ENCODE data around the gene LRP4. TPM values are rescaled to one million over a fixed set of nuclear protein-coding genes. Genes with fewer than 3 reads are reported as not detected.

Gene LRP4
- polyA plus RNA-seq, 2 donors: 2.6 to 8.2 TPM

- Histone ChIP-seq H3K9me3 (ENCODE audit: control insufficient read depth in 2 of 2, insufficient read depth in 1 of 2, low read depth in 1 of 2, low read length in 1 of 2) (no peaks in the 10 kb centered on the region), H3K27ac (ENCODE audit: low read depth in 2 of 2, low read length in 1 of 2) (no peak overlapping the region), H3K4me3 (ENCODE audit: low read depth in 1 of 2, low read length in 2 of 2) (no peak overlapping the region), H3K4me1 (ENCODE audit: control insufficient read depth in 2 of 2, insufficient read depth in 2 of 2, low read length in 1 of 2) (no peaks in the 10 kb centered on the region), H3K27me3 (ENCODE audit: control insufficient read depth in 1 of 2, insufficient read depth in 2 of 2, low read length in 2 of 2) (no peaks in the 10 kb centered on the region), H3K36me3 (ENCODE audit: control insufficient read depth in 2 of 2, insufficient read depth in 2 of 2, low read length in 1 of 2) (peaks cover 0 to 4% of the 10 kb centered on the region in 2 donors)
- WGBS, 2 donors: 65 to 69% methylated on average over 4 of the region's 4 CpGs
Observed at GRCh38 chr11:46857666-46858065, 60.7 kb downstream of the LRP4 start.

GRCh38 chr11:46856605-46857343 is 61.6 kb downstream of the LRP4 start:
- H3K27ac ChIP-seq (ENCODE audit: low read depth in 2 of 2, low read length in 1 of 2): no peak overlapping the region
- no peak overlapping the region for H3K4me3 ChIP-seq (ENCODE audit: low read depth in 1 of 2, low read length in 2 of 2)
- 70 to 71% methylated on average over 5 of the region's 5 CpGs for WGBS, 2 donors
- H3K9me3 ChIP-seq (ENCODE audit: control insufficient read depth in 2 of 2, insufficient read depth in 1 of 2, low read depth in 1 of 2, low read length in 1 of 2): no peaks in the 10 kb centered on the region
- no peaks in the 10 kb centered on the region for H3K4me1 ChIP-seq (ENCODE audit: control insufficient read depth in 2 of 2, insufficient read depth in 2 of 2, low read length in 1 of 2)
- no peaks in the 10 kb centered on the region for H3K27me3 ChIP-seq (ENCODE audit: control insufficient read depth in 1 of 2, insufficient read depth in 2 of 2, low read length in 2 of 2)
- peaks cover 0 to 4% of the 10 kb centered on the region in 2 donors for H3K36me3 ChIP-seq (ENCODE audit: control insufficient read depth in 2 of 2, insufficient read depth in 2 of 2, low read length in 1 of 2)

GRCh38 chr11:46855863-46856262 is 62.5 kb downstream of the LRP4 start:
- Histone ChIP-seq H3K4me3 (ENCODE audit: low read depth in 1 of 2, low read length in 2 of 2) (no peak overlapping the region), H3K9me3 (ENCODE audit: control insufficient read depth in 2 of 2, insufficient read depth in 1 of 2, low read depth in 1 of 2, low read length in 1 of 2) (no peaks in the 10 kb centered on the region), H3K4me1 (ENCODE audit: control insufficient read depth in 2 of 2, insufficient read depth in 2 of 2, low read length in 1 of 2) (no peaks in the 10 kb centered on the region), H3K27ac (ENCODE audit: low read depth in 2 of 2, low read length in 1 of 2) (no peak overlapping the region), H3K27me3 (ENCODE audit: control insufficient read depth in 1 of 2, insufficient read depth in 2 of 2, low read length in 2 of 2) (no peaks in the 10 kb centered on the region), H3K36me3 (ENCODE audit: control insufficient read depth in 2 of 2, insufficient read depth in 2 of 2, low read length in 1 of 2) (peaks cover 0 to 4% of the 10 kb centered on the region in 2 donors)
- WGBS, 2 donors: 93 to 94% methylated on average over 2 of the region's 2 CpGs

GRCh38 chr11:46855167-46855566 is 63.2 kb downstream of the LRP4 start:
- H3K4me3 ChIP-seq (ENCODE audit: low read depth in 1 of 2, low read length in 2 of 2): no peak overlapping the region
- 90 to 92% methylated on average over 3 of the region's 3 CpGs for WGBS, 2 donors
- H3K36me3 ChIP-seq (ENCODE audit: control insufficient read depth in 2 of 2, insufficient read depth in 2 of 2, low read length in 1 of 2): peaks cover 0 to 4% of the 10 kb centered on the region in 2 donors
- no peaks in the 10 kb centered on the region for H3K4me1 ChIP-seq (ENCODE audit: control insufficient read depth in 2 of 2, insufficient read depth in 2 of 2, low read length in 1 of 2)
- H3K27me3 ChIP-seq (ENCODE audit: control insufficient read depth in 1 of 2, insufficient read depth in 2 of 2, low read length in 2 of 2): no peaks in the 10 kb centered on the region
- H3K27ac ChIP-seq (ENCODE audit: low read depth in 2 of 2, low read length in 1 of 2): no peak overlapping the region
- H3K9me3 ChIP-seq (ENCODE audit: control insufficient read depth in 2 of 2, insufficient read depth in 1 of 2, low read depth in 1 of 2, low read length in 1 of 2): no peaks in the 10 kb centered on the region

- no peaks in the 10 kb centered on the region for H3K4me1 ChIP-seq (ENCODE audit: control insufficient read depth in 2 of 2, insufficient read depth in 2 of 2, low read length in 1 of 2)
- H3K36me3 ChIP-seq (ENCODE audit: control insufficient read depth in 2 of 2, insufficient read depth in 2 of 2, low read length in 1 of 2): no peaks in the 10 kb centered on the region
- 45 to 62% methylated on average over 10 of the region's 10 CpGs for WGBS, 2 donors
- no peak overlapping the region for H3K27ac ChIP-seq (ENCODE audit: low read depth in 2 of 2, low read length in 1 of 2)
- H3K9me3 ChIP-seq (ENCODE audit: control insufficient read depth in 2 of 2, insufficient read depth in 1 of 2, low read depth in 1 of 2, low read length in 1 of 2): no peaks in the 10 kb centered on the region
- no peak overlapping the region for H3K4me3 ChIP-seq (ENCODE audit: low read depth in 1 of 2, low read length in 2 of 2)
- H3K27me3 ChIP-seq (ENCODE audit: control insufficient read depth in 1 of 2, insufficient read depth in 2 of 2, low read length in 2 of 2): no peaks in the 10 kb centered on the region
Observed at GRCh38 chr11:46850829-46851380, 67.4 kb downstream of the LRP4 start.

- H3K9me3 ChIP-seq (ENCODE audit: control insufficient read depth in 2 of 2, insufficient read depth in 1 of 2, low read depth in 1 of 2, low read length in 1 of 2): no peaks in the 10 kb centered on the region
- no peaks in the 10 kb centered on the region for H3K36me3 ChIP-seq (ENCODE audit: control insufficient read depth in 2 of 2, insufficient read depth in 2 of 2, low read length in 1 of 2)
- no peak overlapping the region for H3K4me3 ChIP-seq (ENCODE audit: low read depth in 1 of 2, low read length in 2 of 2)
- H3K27me3 ChIP-seq (ENCODE audit: control insufficient read depth in 1 of 2, insufficient read depth in 2 of 2, low read length in 2 of 2): no peaks in the 10 kb centered on the region
- no peak overlapping the region for H3K27ac ChIP-seq (ENCODE audit: low read depth in 2 of 2, low read length in 1 of 2)
- WGBS, 2 donors: 89 to 93% methylated on average over 1 of the region's 1 CpG
- H3K4me1 ChIP-seq (ENCODE audit: control insufficient read depth in 2 of 2, insufficient read depth in 2 of 2, low read length in 1 of 2): peaks cover 0 to 3% of the 10 kb centered on the region in 2 donors
Observed at GRCh38 chr11:46849631-46850030, 68.7 kb downstream of the LRP4 start.

GRCh38 chr11:46846510-46846830 is 71.9 kb downstream of the LRP4 start:
- H3K36me3 ChIP-seq (ENCODE audit: control insufficient read depth in 2 of 2, insufficient read depth in 2 of 2, low read length in 1 of 2): no peaks in the 10 kb centered on the region
- no peak overlapping the region for H3K27ac ChIP-seq (ENCODE audit: low read depth in 2 of 2, low read length in 1 of 2)

GRCh38 chr11:46845740-46846509 is 72.4 kb downstream of the LRP4 start, which contains the start of gene CKAP5:
Gene CKAP5 (minus strand): TSS chr11:46846280. CDS start chr11:46821231, 25,049 bp downstream.
- Histone ChIP-seq H3K4me1 (ENCODE audit: control insufficient read depth in 2 of 2, insufficient read depth in 2 of 2, low read length in 1 of 2) (peaks cover 0 to 3% of the 10 kb centered on the region in 2 donors), H3K36me3 (ENCODE audit: control insufficient read depth in 2 of 2, insufficient read depth in 2 of 2, low read length in 1 of 2) (no peaks in the 10 kb centered on the region), H3K9me3 (ENCODE audit: control insufficient read depth in 2 of 2, insufficient read depth in 1 of 2, low read depth in 1 of 2, low read length in 1 of 2) (no peaks in the 10 kb centered on the region), H3K27me3 (ENCODE audit: control insufficient read depth in 1 of 2, insufficient read depth in 2 of 2, low read length in 2 of 2) (no peaks in the 10 kb centered on the region), H3K4me3 (ENCODE audit: low read depth in 1 of 2, low read length in 2 of 2) (peak within 1 kb of the TSS; percentile 98 to 100), H3K27ac (ENCODE audit: low read depth in 2 of 2, low read length in 1 of 2) (peak within 1 kb of the TSS; percentile 93 to 94)
- 0 to 1% methylated on average over 77 to 83 of the region's 83 CpGs for WGBS, 2 donors

More at GRCh38 chr11:46846510-46846830, 71.9 kb downstream of the LRP4 start:
- WGBS, 2 donors: 8% methylated on average over 6 of the region's 6 CpGs
- Histone ChIP-seq H3K4me3 (ENCODE audit: low read depth in 1 of 2, low read length in 2 of 2) (peak overlapping the region; percentile 98 to 100), H3K27me3 (ENCODE audit: control insufficient read depth in 1 of 2, insufficient read depth in 2 of 2, low read length in 2 of 2) (no peaks in the 10 kb centered on the region), H3K4me1 (ENCODE audit: control insufficient read depth in 2 of 2, insufficient read depth in 2 of 2, low read length in 1 of 2) (peaks cover 0 to 3% of the 10 kb centered on the region in 2 donors), H3K9me3 (ENCODE audit: control insufficient read depth in 2 of 2, insufficient read depth in 1 of 2, low read depth in 1 of 2, low read length in 1 of 2) (no peaks in the 10 kb centered on the region)

- no peaks in the 10 kb centered on the region for H3K27me3 ChIP-seq (ENCODE audit: control insufficient read depth in 1 of 2, insufficient read depth in 2 of 2, low read length in 2 of 2)
- no peaks in the 10 kb centered on the region for H3K9me3 ChIP-seq (ENCODE audit: control insufficient read depth in 2 of 2, insufficient read depth in 1 of 2, low read depth in 1 of 2, low read length in 1 of 2)
- H3K4me1 ChIP-seq (ENCODE audit: control insufficient read depth in 2 of 2, insufficient read depth in 2 of 2, low read length in 1 of 2): peaks cover 0 to 3% of the 10 kb centered on the region in 2 donors
- peak overlapping the region; percentile 98 to 100 for H3K4me3 ChIP-seq (ENCODE audit: low read depth in 1 of 2, low read length in 2 of 2)
- peak overlapping the region; percentile 93 to 94 for H3K27ac ChIP-seq (ENCODE audit: low read depth in 2 of 2, low read length in 1 of 2)
- WGBS, 2 donors: 0% methylated on average over 12 of the region's 12 CpGs
- peaks cover 0 to 2% of the 10 kb centered on the region in 2 donors for H3K36me3 ChIP-seq (ENCODE audit: control insufficient read depth in 2 of 2, insufficient read depth in 2 of 2, low read length in 1 of 2)
Observed at GRCh38 chr11:46845440-46845739, 73.0 kb downstream of the LRP4 start.
